ENCODE measurements around the gene ABCG4. TPM values are rescaled to one million over a fixed set of nuclear protein-coding genes. Genes with fewer than 3 reads are reported as not detected.

Gene ABCG4
- polyA plus RNA-seq (2013, experiment 1 of 2): 0.37 TPM
- 0.23 TPM for polyA plus RNA-seq (2013, experiment 2 of 2)

- Histone ChIP-seq H3K36me3 (ENCODE audit: control insufficient read depth in 1 of 2, insufficient read depth in 2 of 2, low read depth in 1 of 2, low read length in 2 of 2) (no peaks in the 10 kb centered on the region), H3K4me1 (ENCODE audit: control insufficient read depth, insufficient read depth, low read depth, low read length) (peaks cover 19% of the 10 kb centered on the region), H2AFZ (ENCODE audit: low read depth, low read length) (peak within 1 kb of the TSS; percentile 90), H3K9me3 (ENCODE audit: control insufficient read depth, low read length) (no peaks in the 10 kb centered on the region), H3K18ac (ENCODE audit: low read depth in 1 of 2, low read length in 2 of 2) (peak within 1 kb of the TSS in 1 of 2 experiments; percentile 43), H4K8ac (ENCODE audit: low read length) (peak within 1 kb of the TSS; percentile 12), H2AK5ac (ENCODE audit: low read length, severe bottlenecking) (no peak within 1 kb of the TSS), H3K9ac (ENCODE audit: low read length) (peak within 1 kb of the TSS; percentile 45), H3K79me1 (replicated peaks; ENCODE audit: low read length, poor library complexity, severe bottlenecking) (no peaks in the 10 kb centered on the region), H3K4me3 (ENCODE audit: insufficient read depth in 1 of 2, low read depth in 1 of 2, low read length in 2 of 2) (peak within 1 kb of the TSS; percentile 66 to 78), H3K4me2 (ENCODE audit: low read length, poor library complexity, severe bottlenecking) (peak within 1 kb of the TSS; percentile 99), H3K27ac (ENCODE audit: low read length, poor library complexity, severe bottlenecking) (no peak within 1 kb of the TSS), H2BK15ac (ENCODE audit: low read depth, poor library complexity, severe bottlenecking) (peak within 1 kb of the TSS; percentile 62), H3K14ac (ENCODE audit: low read length in 2 of 2) (peak within 1 kb of the TSS in 1 of 2 experiments; percentile 64), H3K23ac (ENCODE audit: low read length in 2 of 2) (peak within 1 kb of the TSS in 1 of 2 experiments; percentile 96), H2BK12ac (ENCODE audit: low read length in 2 of 2) (peak within 1 kb of the TSS in 1 of 2 experiments; percentile 25), H3K4ac (ENCODE audit: low read depth in 1 of 2, low read length in 2 of 2) (no peak within 1 kb of the TSS), H3K27me3 (ENCODE audit: control insufficient read depth in 1 of 2, insufficient read depth in 1 of 2, low read length in 2 of 2) (peaks cover 57 to 78% of the 10 kb centered on the region in 2 experiments), H2BK5ac (ENCODE audit: low read depth, low read length, poor library complexity, severe bottlenecking) (no peak within 1 kb of the TSS), H2BK120ac (ENCODE audit: low read depth, low read length) (no peak within 1 kb of the TSS), H4K91ac (ENCODE audit: low read length) (no peak within 1 kb of the TSS)
- no peak for DNase-seq
- WGBS: 2% methylated on average over 36 of the region's 73 CpGs
Measured at GRCh38 chr11:119149018-119149785, at the start of gene ABCG4. Gene ABCG4 (plus strand): TSS chr11:119149052. CDS start chr11:119149966, 914 bp downstream.

- Histone ChIP-seq H2AFZ (ENCODE audit: low read depth, low read length) (no peak overlapping the region), H2AK5ac (ENCODE audit: low read length, severe bottlenecking) (no peak overlapping the region), H4K8ac (ENCODE audit: low read length) (no peak overlapping the region), H3K27ac (ENCODE audit: low read length, poor library complexity, severe bottlenecking) (no peak overlapping the region), H2BK120ac (ENCODE audit: low read depth, low read length) (no peak overlapping the region), H3K4me2 (ENCODE audit: low read length, poor library complexity, severe bottlenecking) (no peak overlapping the region), H3K9me3 (ENCODE audit: control insufficient read depth, low read length) (no peaks in the 10 kb centered on the region), H3K14ac (ENCODE audit: low read length in 2 of 2) (no peak overlapping the region), H3K79me1 (replicated peaks; ENCODE audit: low read length, poor library complexity, severe bottlenecking) (peaks cover 21% of the 10 kb centered on the region), H3K36me3 (ENCODE audit: control insufficient read depth in 1 of 2, insufficient read depth in 2 of 2, low read depth in 1 of 2, low read length in 2 of 2) (peaks cover 15 to 33% of the 10 kb centered on the region in 2 experiments), H3K4ac (ENCODE audit: low read depth in 1 of 2, low read length in 2 of 2) (no peak overlapping the region), H3K4me3 (ENCODE audit: insufficient read depth in 1 of 2, low read depth in 1 of 2, low read length in 2 of 2) (peak overlapping the region in 1 of 2 experiments; percentile 95), H3K27me3 (ENCODE audit: control insufficient read depth in 1 of 2, insufficient read depth in 1 of 2, low read length in 2 of 2) (no peaks in the 10 kb centered on the region), H2BK5ac (ENCODE audit: low read depth, low read length, poor library complexity, severe bottlenecking) (no peak overlapping the region), H4K91ac (ENCODE audit: low read length) (no peak overlapping the region), H3K18ac (ENCODE audit: low read depth in 1 of 2, low read length in 2 of 2) (no peak overlapping the region), H3K4me1 (ENCODE audit: control insufficient read depth, insufficient read depth, low read depth, low read length) (peaks cover 13% of the 10 kb centered on the region), H3K9ac (ENCODE audit: low read length) (peak overlapping the region; percentile 95), H3K23ac (ENCODE audit: low read length in 2 of 2) (no peak overlapping the region), H2BK12ac (ENCODE audit: low read length in 2 of 2) (no peak overlapping the region), H2BK15ac (ENCODE audit: low read depth, poor library complexity, severe bottlenecking) (no peak overlapping the region)
- DNase-seq: no peak
- 99% methylated on average over 4 of the region's 6 CpGs for WGBS
Measured at GRCh38 chr11:119099711-119100110, 49.1 kb upstream of the ABCG4 start.

- H3K9me3 ChIP-seq (ENCODE audit: control insufficient read depth, low read length): no peaks in the 10 kb centered on the region
- no peak overlapping the region for H2AK5ac ChIP-seq (ENCODE audit: low read length, severe bottlenecking)
- peaks cover 13% of the 10 kb centered on the region for H3K4me1 ChIP-seq (ENCODE audit: control insufficient read depth, insufficient read depth, low read depth, low read length)
- H3K27ac ChIP-seq (ENCODE audit: low read length, poor library complexity, severe bottlenecking): no peak overlapping the region
- H2BK15ac ChIP-seq (ENCODE audit: low read depth, poor library complexity, severe bottlenecking): peak overlapping the region; percentile 0
- no peak overlapping the region for H2AFZ ChIP-seq (ENCODE audit: low read depth, low read length)
- H3K4me3 ChIP-seq (ENCODE audit: insufficient read depth in 1 of 2, low read depth in 1 of 2, low read length in 2 of 2): peak overlapping the region; percentile 65 to 95
- no peak overlapping the region for H3K18ac ChIP-seq (ENCODE audit: low read depth in 1 of 2, low read length in 2 of 2)
- no peak overlapping the region for H2BK120ac ChIP-seq (ENCODE audit: low read depth, low read length)
- peak overlapping the region; percentile 79 for H3K4me2 ChIP-seq (ENCODE audit: low read length, poor library complexity, severe bottlenecking)
- peaks cover 15 to 33% of the 10 kb centered on the region in 2 experiments for H3K36me3 ChIP-seq (ENCODE audit: control insufficient read depth in 1 of 2, insufficient read depth in 2 of 2, low read depth in 1 of 2, low read length in 2 of 2)
- H3K4ac ChIP-seq (ENCODE audit: low read depth in 1 of 2, low read length in 2 of 2): peak overlapping the region in 1 of 2 experiments; percentile 12
- H4K8ac ChIP-seq (ENCODE audit: low read length): peak overlapping the region; percentile 89
- H3K23ac ChIP-seq (ENCODE audit: low read length in 2 of 2): no peak overlapping the region
- H4K91ac ChIP-seq (ENCODE audit: low read length): no peak overlapping the region
- no peak overlapping the region for H2BK12ac ChIP-seq (ENCODE audit: low read length in 2 of 2)
- peak overlapping the region; percentile 95 for H3K9ac ChIP-seq (ENCODE audit: low read length)
- H3K27me3 ChIP-seq (ENCODE audit: control insufficient read depth in 1 of 2, insufficient read depth in 1 of 2, low read length in 2 of 2): no peaks in the 10 kb centered on the region
- H3K14ac ChIP-seq (ENCODE audit: low read length in 2 of 2): peak overlapping the region in 1 of 2 experiments; percentile 5
- H2BK5ac ChIP-seq (ENCODE audit: low read depth, low read length, poor library complexity, severe bottlenecking): no peak overlapping the region
- WGBS: 50% methylated on average over 11 of the region's 11 CpGs
- peaks cover 21% of the 10 kb centered on the region for H3K79me1 ChIP-seq (replicated peaks; ENCODE audit: low read length, poor library complexity, severe bottlenecking)
- peak; percentile 64 for DNase-seq
Measured at GRCh38 chr11:119100246-119100970, 48.4 kb upstream of the ABCG4 start.
